IMR-90 (cell line): ENCODE data around the gene KRT32. TPM values are rescaled to one million over a fixed set of nuclear protein-coding genes. Genes with fewer than 3 reads are reported as not detected.

Experiments used
- ATAC-seq: fragments of 200-7000 bp; cut with Tn5 transposase; 2 replicates; pipeline ENCODE4 v1.9.1; 2020; ENCODE audit warnings: low read depth, mild to moderate bottlenecking, moderate library complexity
- BruUV-seq: library from RNA; stranded (reverse); fragments of 400-500 nt; replicated peaks from 2 replicates; lab custom pipeline; 2021; lab: Mats Ljungman, UMichigan
- CTCF ChIA-PET: fragments of 300-600 bp; formaldehyde crosslinking; extraction: SDS; loops from one replicate; lab custom pipeline; 2021; ENCODE audit warnings: antibody characterized with exemption; lab: Yijun Ruan, JAX
- POLR2A ChIA-PET: fragments of 300-600 bp; sonication (Branson Sonifier 250); formaldehyde crosslinking; loops from one replicate; lab custom pipeline; 2022; ENCODE audit warnings: antibody characterized with exemption; ENCODE audit not compliant: unreplicated experiment; lab: Charles Lee
- DNase-seq: peaks from one replicate; pipeline ENCODE4 v3.0.0; 2013
- H2AFZ ChIP-seq: replicated peaks from 2 replicates; pipeline ENCODE3; 2013; ENCODE audit warnings: low read length, mild to moderate bottlenecking; ENCODE audit not compliant: poor library complexity
- H2AK5ac ChIP-seq: 2 replicates; pipeline ENCODE4 v1.6.1; 2013; ENCODE audit warnings: low read depth, low read length, inconsistent platforms
- H2AK9ac ChIP-seq: replicated peaks from 2 replicates; pipeline ENCODE3; 2013; ENCODE audit warnings: mild to moderate bottlenecking, low read depth, low read length, moderate library complexity; ENCODE audit not compliant: poor library complexity
- H2BK120ac ChIP-seq: 2 replicates; pipeline ENCODE4 v1.6.1; 2013; ENCODE audit warnings: low read depth, low read length, inconsistent platforms
- H2BK15ac ChIP-seq: 3 replicates; pipeline ENCODE4 v1.6.1; 2013; ENCODE audit warnings: low read depth, low read length, inconsistent platforms
- H2BK20ac ChIP-seq: 2 replicates; pipeline ENCODE4 v1.6.1; 2013; ENCODE audit warnings: low read depth, mild to moderate bottlenecking, inconsistent platforms, low read length, moderate library complexity
- H2BK5ac ChIP-seq: 2 replicates; pipeline ENCODE4 v1.6.1; 2013; ENCODE audit warnings: mild to moderate bottlenecking, low read depth, low read length, inconsistent platforms; ENCODE audit not compliant: poor library complexity, severe bottlenecking
- H3K14ac ChIP-seq: replicated peaks from 2 replicates; pipeline ENCODE4 v1.6.1; 2013; ENCODE audit warnings: low read depth, low read length, inconsistent platforms
- H3K18ac ChIP-seq: 2 replicates; pipeline ENCODE4 v1.6.1; 2013; ENCODE audit warnings: low read depth, low read length, control low read depth
- H3K23ac ChIP-seq: 2 replicates; pipeline ENCODE4 v1.6.1; 2013; ENCODE audit warnings: low read depth, low read length, inconsistent platforms
- H3K27ac ChIP-seq: 2 replicates; pipeline ENCODE4 v1.5.1; 2013; ENCODE audit warnings: mild to moderate bottlenecking, control low read depth, low read length; ENCODE audit not compliant: insufficient read depth
- H3K27me3 ChIP-seq: 2 replicates; pipeline ENCODE4 v1.6.1; 2013; ENCODE audit warnings: low read length; ENCODE audit not compliant: control insufficient read depth, insufficient read depth
- H3K36me3 ChIP-seq: 2 replicates; pipeline ENCODE4 v1.6.1; 2013; ENCODE audit warnings: low read length, mixed read lengths; ENCODE audit not compliant: control insufficient read depth, insufficient read depth
- H3K4ac ChIP-seq: 2 replicates; pipeline ENCODE4 v1.6.1; 2013; ENCODE audit warnings: low read depth, low read length, inconsistent platforms
- H3K4me1 ChIP-seq: 2 replicates; pipeline ENCODE4 v1.6.1; 2013; ENCODE audit warnings: low read length, mixed read lengths; ENCODE audit not compliant: control insufficient read depth, insufficient read depth
- H3K4me2 ChIP-seq: 2 replicates; pipeline ENCODE4 v1.6.1; 2013; ENCODE audit warnings: low read depth, mild to moderate bottlenecking, control low read depth, low read length, moderate library complexity
- H3K4me3 ChIP-seq: 2 replicates; pipeline ENCODE4 v1.5.1; 2013; ENCODE audit warnings: low read depth, mild to moderate bottlenecking, control low read depth, low read length, moderate library complexity; ENCODE audit not compliant: insufficient read depth
- H3K56ac ChIP-seq: 2 replicates; pipeline ENCODE4 v1.6.1; 2013; ENCODE audit warnings: low read length, inconsistent platforms; ENCODE audit not compliant: insufficient read depth; ENCODE audit errors: extremely low read depth
- H3K79me1 ChIP-seq, 2 experiments: 2 replicates each; pipeline ENCODE4 v1.6.1; 2013; ENCODE audit warnings: low read length in 2 of 2, inconsistent platforms in 1 of 2, low read depth in 1 of 2
- H3K9ac ChIP-seq: 2 replicates; pipeline ENCODE4 v1.6.1; 2013; ENCODE audit warnings: low read depth, low read length, control low read depth
- H3K9me1 ChIP-seq: 2 replicates; pipeline ENCODE4 v1.6.1; 2013; ENCODE audit warnings: low read length, inconsistent platforms; ENCODE audit not compliant: insufficient read depth
- H3K9me3 ChIP-seq: 2 replicates; pipeline ENCODE4 v1.6.1; 2013; ENCODE audit warnings: low read length; ENCODE audit not compliant: control insufficient read depth, insufficient read depth
- H4K20me1 ChIP-seq: 2 replicates; pipeline ENCODE4 v1.6.1; 2013; ENCODE audit warnings: low read length, inconsistent platforms; ENCODE audit not compliant: insufficient read depth
- H4K5ac ChIP-seq: 2 replicates; pipeline ENCODE4 v1.6.1; 2013; ENCODE audit warnings: mild to moderate bottlenecking, low read depth, low read length, control low read depth
- H4K8ac ChIP-seq, 2 experiments: 2 replicates each; pipeline ENCODE4 v1.6.1; 2013; ENCODE audit warnings: low read depth in 2 of 2, low read length in 2 of 2, control low read depth in 1 of 2, inconsistent platforms in 1 of 2
- H4K91ac ChIP-seq: 2 replicates; pipeline ENCODE4 v1.6.1; 2013; ENCODE audit warnings: low read depth, low read length, inconsistent platforms; ENCODE audit not compliant: insufficient read depth
- BHLHE40 ChIP-seq: fragments of 150-350 bp; IDR thresholded peaks from 2 replicates; pipeline ENCODE4 v1.6.1; 2016; ENCODE audit warnings: mild to moderate bottlenecking, low read depth, low read length
- CEBPB ChIP-seq: IDR thresholded peaks from 2 replicates; pipeline ENCODE4 v1.6.1; 2012; ENCODE audit warnings: low read depth, low read length, improper control_type of control experiment
- ELK1 ChIP-seq: fragments of 150-350 bp; IDR thresholded peaks from 2 replicates; pipeline ENCODE4 v1.6.1; 2016; ENCODE audit warnings: low read depth, mild to moderate bottlenecking, low read length, moderate library complexity, borderline replicate concordance
- FOS ChIP-seq: fragments of 150-350 bp; IDR thresholded peaks from 2 replicates; pipeline ENCODE4 v1.6.1; 2016; ENCODE audit warnings: low read depth, low read length
- MAFK ChIP-seq: IDR thresholded peaks from 2 replicates; pipeline ENCODE4 v1.6.1; 2012; ENCODE audit warnings: low read depth, low read length, improper control_type of control experiment
- MAZ ChIP-seq: IDR thresholded peaks from 2 replicates; pipeline ENCODE4 v1.6.1; 2012; ENCODE audit warnings: low read depth, mild to moderate bottlenecking, low read length, improper control_type of control experiment, moderate library complexity, borderline replicate concordance
- MXI1 ChIP-seq: IDR thresholded peaks from 2 replicates; pipeline ENCODE4 v1.6.1; 2012; ENCODE audit warnings: low read depth, mild to moderate bottlenecking, low read length, moderate library complexity, borderline replicate concordance
- POLR2A ChIP-seq: IDR thresholded peaks from 2 replicates; pipeline ENCODE4 v1.6.1; 2012; ENCODE audit warnings: mild to moderate bottlenecking, low read depth, low read length
- RAD21 ChIP-seq: IDR thresholded peaks from 2 replicates; pipeline ENCODE4 v1.6.1; 2012; ENCODE audit warnings: low read length, improper control_type of control experiment
- RCOR1 ChIP-seq: IDR thresholded peaks from 2 replicates; pipeline ENCODE4 v1.6.1; 2012; ENCODE audit warnings: mild to moderate bottlenecking, low read length, improper control_type of control experiment; ENCODE audit not compliant: insufficient replicate concordance
- WGBS, 2 experiments: methylation state at CpG; one replicate each; pipeline versions ENCODE4 v1.1.5 to v1.1.7; 2013; ENCODE audit warnings: missing lambda C conversion rate in 2 of 2; ENCODE audit not compliant: insufficient read length in 1 of 2; ENCODE audit errors: extremely low coverage in 2 of 2; 5-methylcytosine and 5-hydroxymethylcytosine counted together
- dilution Hi-C: fragments of 300-500 bp; cut with HindIII; formaldehyde crosslinking; loops from one replicate; pipeline ENCODE4 v1.14.3; 2018; ENCODE audit warnings: low sequenced_read_pairs; ENCODE audit not compliant: unreplicated experiment
- in situ Hi-C: fragments of 300-500 bp; cut with MboI; formaldehyde crosslinking; loops from 3 replicates; pipeline ENCODE4 v1.14.3; 2019; ENCODE audit warnings: low sequenced_read_pairs, inconsistent platforms, mixed read lengths
- intact Hi-C: fragments of 100-400 bp; cut with micrococcal nuclease; formaldehyde crosslinking; loops from 2 replicates; pipeline ENCODE4 v1.10.0; 2022
- polyA plus RNA-seq, 3 experiments: library from polyadenylated mRNA; depleted of rRNA; stranded (reverse); fragments of >200 nt; gene quantifications; 2 replicates each; pipeline ENCODE4 v1.2.3, GENCODE V29; 2012; ENCODE audit warnings: low replicate concordance in 1 of 3
- total RNA-seq: library from RNA; depleted of rRNA; stranded (reverse); fragments of >200 nt; gene quantifications from 2 replicates; pipeline ENCODE4 v1.2.3, GENCODE V29; 2012

Gene KRT32
- total and polyA plus RNA-seq, 2 of the 4 experiments (the other 2 are of a cell fraction): 0.09 TPM; not detected in 1

DNA sequence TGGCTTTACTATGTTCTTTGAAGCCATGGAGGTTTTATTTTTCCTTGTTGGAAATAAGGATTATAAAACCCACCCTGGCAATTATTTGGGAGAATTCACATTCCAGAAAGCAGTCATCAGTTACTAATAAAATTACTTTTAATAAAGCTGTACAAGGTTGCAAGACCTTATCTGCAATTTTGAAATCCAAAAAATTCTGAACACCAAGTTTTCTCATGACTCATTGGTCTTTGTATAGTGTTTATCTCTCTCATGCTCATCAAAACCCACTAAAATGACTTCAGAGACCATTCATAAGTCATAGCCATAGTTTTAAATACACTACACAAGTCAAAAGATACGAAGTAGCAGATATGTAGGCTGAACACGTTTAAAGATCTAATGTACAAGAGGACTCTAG lies 20.4 kb downstream of the KRT32 start:
- no peak overlapping the region for H3K27ac ChIP-seq
- ChIA-PET POLR2A (no interaction called here), CTCF (interaction anchor here (1.2 kb wide), 1 partner anchor 216 kb away, joined by 3 read pairs; no protein-coding TSS in a partner anchor)
- H3K9me3 ChIP-seq: peaks cover 5% of the 10 kb centered on the region
- no peaks in the 10 kb centered on the region; the same call in 1 of the 2 replicates for H3K27me3 ChIP-seq
- ATAC-seq (peak; percentile 80), DNase-seq (peak; percentile 86)
- intact Hi-C loops: no loop called here
- H4K20me1 ChIP-seq: no peaks in the 10 kb centered on the region
- H2BK5ac ChIP-seq: peak overlapping the region; percentile 31
- peaks cover 5% of the 10 kb centered on the region for H3K9me1 ChIP-seq
- no peaks in the 10 kb centered on the region for H3K36me3 ChIP-seq
- peak overlapping the region; percentile 61; the same call in 1 of the 2 replicates for H2BK20ac ChIP-seq
- H2AK5ac ChIP-seq: no peak overlapping the region
- no peak overlapping the region for H3K4me3 ChIP-seq
- peak overlapping the region; percentile 22; the same call in 1 of the 2 replicates for H3K4me2 ChIP-seq
- dilution Hi-C loops: no loop called here
- H3K4ac ChIP-seq: no peak overlapping the region
- no peak overlapping the region; the same call in 1 of the 2 replicates for H4K91ac ChIP-seq
- no CpG with 5 or more reads among the region's 2 CpGs for WGBS, 2 experiments
- H2BK15ac ChIP-seq: 0 out of 3 replicates have a peak overlapping the region, but pooled peaks have one; percentile 48
- TF ChIP-seq RAD21 (no peak), MAFK (no peak), BHLHE40 (no peak), ELK1 (no peak), FOS (peak; percentile 64; the same call in 1 of the 2 replicates), MXI1 (no peak), RCOR1 (no peak), POLR2A (no peak), MAZ (no peak), CEBPB (peak; percentile 64)
- H3K79me1 ChIP-seq: no peaks in the 10 kb centered on the region
- H2AK9ac ChIP-seq: no peak overlapping the region
- H4K8ac ChIP-seq: peak overlapping the region in 1 of 2 experiments; percentile 44; a peak in 1 of 4 replicates
- H2AFZ ChIP-seq: no peak overlapping the region
- no peak overlapping the region for H3K56ac ChIP-seq
- H2BK120ac ChIP-seq: peak overlapping the region; percentile 41; the same call in 1 of the 2 replicates
- BruUV-seq: no TSS peak
- no peak overlapping the region for H3K9ac ChIP-seq
- H3K4me1 ChIP-seq: peaks cover 8% of the 10 kb centered on the region
- no peak overlapping the region for H3K14ac ChIP-seq
- in situ Hi-C loops: no loop called here
- H4K5ac ChIP-seq: no peak overlapping the region
- H3K18ac ChIP-seq: peak overlapping the region; percentile 70
- H3K23ac ChIP-seq: no peak overlapping the region
